Thyroid gland (tissue), 4 donors: Measurements from ENCODE around the gene RNF220. TPM values are rescaled to one million over a fixed set of nuclear protein-coding genes. Genes with fewer than 3 reads are reported as not detected.

Source experiments
- DNase-seq, 2 donors: peaks; one replicate each; pipeline ENCODE4 v3.0.0-alpha.2; 2019
- H3K27ac ChIP-seq, 3 donors: fragments of 200-600 bp; sonication (generic); 1 replicate in 2 of 3; 2 replicates in 1 of 3; pipeline ENCODE4 v1.5.1; 2016 to 2019; ENCODE audit warnings: mild to moderate bottlenecking in 1 of 3, moderate library complexity in 1 of 3
- H3K27me3 ChIP-seq: fragments of 200-600 bp; sonication (generic); one replicate; pipeline ENCODE4 v1.5.1; 2019
- H3K36me3 ChIP-seq, 2 donors: fragments of 200-600 bp; sonication (generic); one replicate each; pipeline ENCODE4 v1.5.1; 2016 to 2019
- H3K4me1 ChIP-seq, 2 donors: fragments of 200-600 bp; sonication (generic); one replicate each; pipeline ENCODE4 v1.5.1; 2017 to 2019
- H3K4me3 ChIP-seq, 3 donors: fragments of 200-600 bp; sonication (generic); replicated peaks in 1 of 3; 1 replicate in 2 of 3; 2 replicates in 1 of 3; pipeline ENCODE4 v1.5.1; 2016; ENCODE audit warnings: mild to moderate bottlenecking in 1 of 3
- H3K9me3 ChIP-seq: fragments of 200-600 bp; sonication (generic); one replicate; pipeline ENCODE4 v1.5.1; 2017
- CTCF ChIP-seq, 6 experiments: fragments of 200-600 bp in 3 of 6; fragments of 450-650 bp in 3 of 6; sonication (generic) in 3 of 6; IDR thresholded peaks; one replicate each; pipeline ENCODE4 v1.5.1; 2016 to 2019; ENCODE audit warnings: antibody characterized with exemption in 6 of 6, mild to moderate bottlenecking in 2 of 6, inconsistent platforms in 1 of 6, moderate library complexity in 1 of 6
- POLR2A ChIP-seq, 2 donors: fragments of 450-650 bp; IDR thresholded peaks; one replicate each; pipeline ENCODE4 v1.6.1; 2017; ENCODE audit warnings: antibody characterized with exemption in 2 of 2, mild to moderate bottlenecking in 2 of 2, moderate library complexity in 1 of 2
- WGBS, 2 donors: methylation state at CpG; one replicate each; pipeline ENCODE4 v1.1.5; 2017; 5-methylcytosine and 5-hydroxymethylcytosine counted together
- intact Hi-C: fragments of 100-400 bp; cut with DNase I; formaldehyde crosslinking; loops from one replicate; pipeline ENCODE4 v1.15.1; 2023
- total RNA-seq, 4 donors: library from RNA; depleted of rRNA; stranded (reverse); fragments of >200 nt; gene quantifications; one replicate each; pipeline ENCODE4 v1.2.3, GENCODE V29; 2016

RNF220 gene
- total RNA-seq, 4 donors from 2014 or later: 88.7 to 117 (median 102) TPM

GRCh38 chr1:44693159-44693558 lies 288.1 kb downstream of the RNF220 start:
- intact Hi-C loops: no loop called here
- no peak for DNase-seq
- Histone ChIP-seq H3K27ac (no peak overlapping the region), H3K4me3 (no peak overlapping the region), H3K4me1 (no peaks in the 10 kb centered on the region), H3K9me3 (no peaks in the 10 kb centered on the region), H3K27me3 (no peaks in the 10 kb centered on the region), H3K36me3 (no peaks in the 10 kb centered on the region)
- TF ChIP-seq POLR2A (IDR thresholded peaks at IDR 0.05) (no peak), CTCF (IDR thresholded peaks at IDR 0.05) (no peak)
- 85% methylated on average over 2 of the region's 2 CpGs for WGBS, 2 donors

- 94 to 99% methylated on average over 3 of the region's 3 CpGs for WGBS, 2 donors
- DNase-seq: no peak
- Histone ChIP-seq H3K36me3 (no peaks in the 10 kb centered on the region), H3K27me3 (no peaks in the 10 kb centered on the region), H3K4me3 (no peak overlapping the region), H3K4me1 (no peaks in the 10 kb centered on the region), H3K27ac (no peak overlapping the region), H3K9me3 (no peaks in the 10 kb centered on the region)
- TF ChIP-seq CTCF (IDR thresholded peaks at IDR 0.05): no peak
- no peak for TF ChIP-seq POLR2A (IDR thresholded peaks at IDR 0.05)
- intact Hi-C loops: no loop called here
Observed at GRCh38 chr1:44693900-44694299, 288.8 kb downstream of the RNF220 start.

GRCh38 chr1:44694863-44695478 lies 289.9 kb downstream of the RNF220 start:
- no peaks in the 10 kb centered on the region for H3K27me3 ChIP-seq
- no peak for DNase-seq
- no peaks in the 10 kb centered on the region for H3K9me3 ChIP-seq
- intact Hi-C loops: no loop called here
- H3K36me3 ChIP-seq: no peaks in the 10 kb centered on the region
- H3K4me3 ChIP-seq: no peak overlapping the region
- H3K4me1 ChIP-seq: no peaks in the 10 kb centered on the region
- WGBS, 2 donors: 90 to 94% methylated on average over 7 of the region's 7 CpGs
- no peak for TF ChIP-seq POLR2A (IDR thresholded peaks at IDR 0.05)
- TF ChIP-seq CTCF (IDR thresholded peaks at IDR 0.05): no peak
- no peak overlapping the region for H3K27ac ChIP-seq

GRCh38 chr1:44695671-44696070 lies 290.6 kb downstream of the RNF220 start:
- intact Hi-C loops: no loop called here
- TF ChIP-seq CTCF (IDR thresholded peaks at IDR 0.05) (no peak), POLR2A (IDR thresholded peaks at IDR 0.05) (no peak)
- no peaks in the 10 kb centered on the region for H3K4me1 ChIP-seq
- H3K4me3 ChIP-seq: no peak overlapping the region
- no peak for DNase-seq
- H3K9me3 ChIP-seq: no peaks in the 10 kb centered on the region
- H3K27ac ChIP-seq: no peak overlapping the region
- H3K27me3 ChIP-seq: no peaks in the 10 kb centered on the region
- no peaks in the 10 kb centered on the region for H3K36me3 ChIP-seq
- WGBS, 2 donors: 92 to 96% methylated on average over 4 of the region's 4 CpGs

- no peak for DNase-seq
- Histone ChIP-seq H3K9me3 (no peaks in the 10 kb centered on the region), H3K4me3 (no peak overlapping the region), H3K36me3 (no peaks in the 10 kb centered on the region), H3K27ac (no peak overlapping the region), H3K4me1 (no peaks in the 10 kb centered on the region), H3K27me3 (no peaks in the 10 kb centered on the region)
- TF ChIP-seq CTCF (IDR thresholded peaks at IDR 0.05) (no peak), POLR2A (IDR thresholded peaks at IDR 0.05) (no peak)
- intact Hi-C loops: no loop called here
- 88 to 89% methylated on average over 3 of the region's 3 CpGs for WGBS, 2 donors
Observed at GRCh38 chr1:44696101-44696500, 291.0 kb downstream of the RNF220 start.
